HFF-Myc (cell line): ENCODE results near the gene MPPED2.

ENCODE experiments used
- DNase-seq: peaks from one replicate; pipeline ENCODE4 v3.0.0-alpha.2; 2011; ENCODE audit warnings: low read depth; ENCODE audit errors: extremely low read depth
- H3K4me3 ChIP-seq: replicated peaks from 2 replicates; pipeline ENCODE4 v1.5.1; 2011; ENCODE audit warnings: low read depth, mild to moderate bottlenecking, control low read depth, low read length
- CTCF ChIP-seq: IDR thresholded peaks from 2 replicates; pipeline ENCODE4 v1.5.1; 2012; ENCODE audit warnings: mild to moderate bottlenecking, low read depth, low read length, control low read depth; ENCODE audit errors: missing control alignments

The MPPED2 gene

DNA sequence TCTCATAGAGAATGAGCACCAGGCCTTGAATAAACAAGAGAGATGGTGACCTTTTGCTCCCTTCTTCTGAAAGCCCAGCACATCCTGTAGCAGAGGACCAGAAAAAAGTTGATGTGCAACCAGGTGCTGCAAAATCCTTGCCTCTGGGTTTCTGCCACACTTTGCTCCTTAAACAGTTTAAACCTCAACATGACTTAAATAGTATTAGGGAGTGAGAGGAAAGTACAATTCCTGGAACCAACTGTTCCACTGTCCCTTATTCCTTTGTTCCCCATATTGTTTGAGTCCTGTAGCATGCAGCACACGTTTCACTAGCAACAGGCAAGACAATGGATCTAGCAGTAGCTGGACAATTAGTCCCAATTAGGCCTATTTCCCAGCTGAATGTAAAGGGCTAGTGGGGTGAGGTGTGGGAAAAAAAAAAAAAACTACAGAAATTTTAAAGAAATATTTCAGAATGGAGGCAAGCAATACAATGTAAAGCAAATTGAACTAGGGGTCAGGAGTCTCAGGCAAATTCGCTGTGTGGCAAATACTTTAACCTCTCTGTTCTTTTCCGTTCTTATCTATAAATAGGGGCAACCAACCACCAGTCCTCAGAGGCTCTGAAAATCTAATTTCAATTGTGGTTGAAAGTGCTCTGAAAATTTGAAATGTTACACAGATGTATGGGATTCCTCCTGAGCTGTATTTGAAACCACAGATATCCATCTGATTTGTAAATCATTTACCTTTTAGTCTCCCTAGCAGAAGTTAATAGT, 6.6 kb downstream of the MPPED2 start:
- TF ChIP-seq CTCF, result no peak
- no peak overlapping the region for H3K4me3 ChIP-seq
- no peak for DNase-seq

GRCh38 chr11:30578406-30578805, 7.7 kb downstream of the MPPED2 start:
- TF ChIP-seq CTCF, result no peak
- DNase-seq, result no peak
- H3K4me3 ChIP-seq, result no peak overlapping the region

DNA sequence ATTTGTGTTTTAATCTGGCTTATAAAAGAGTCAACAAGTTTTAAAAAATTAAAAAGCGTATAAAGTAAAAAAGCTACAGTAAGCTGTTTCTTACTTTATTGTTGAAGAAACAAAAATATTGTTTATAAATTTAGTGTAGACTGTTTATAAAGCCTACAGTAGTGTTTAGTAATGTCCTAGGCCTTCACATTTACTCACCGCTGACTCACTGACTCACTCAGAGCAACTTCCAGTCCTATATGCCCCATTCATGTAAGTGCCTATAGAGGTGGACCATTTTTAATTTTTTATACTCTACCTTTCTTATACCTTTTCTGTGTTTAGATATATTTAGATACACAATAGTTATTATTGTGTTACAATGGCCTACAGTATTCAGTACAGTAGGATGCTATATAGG, 12.2 kb downstream of the MPPED2 start:
- DNase-seq, result no peak
- no peak for TF ChIP-seq CTCF
- H3K4me3 ChIP-seq, result no peak overlapping the region

- TF ChIP-seq CTCF, result no peak
- no peak overlapping the region for H3K4me3 ChIP-seq
- no peak for DNase-seq
Observed at GRCh38 chr11:30568931-30569330, 17.2 kb downstream of the MPPED2 start.

DNA sequence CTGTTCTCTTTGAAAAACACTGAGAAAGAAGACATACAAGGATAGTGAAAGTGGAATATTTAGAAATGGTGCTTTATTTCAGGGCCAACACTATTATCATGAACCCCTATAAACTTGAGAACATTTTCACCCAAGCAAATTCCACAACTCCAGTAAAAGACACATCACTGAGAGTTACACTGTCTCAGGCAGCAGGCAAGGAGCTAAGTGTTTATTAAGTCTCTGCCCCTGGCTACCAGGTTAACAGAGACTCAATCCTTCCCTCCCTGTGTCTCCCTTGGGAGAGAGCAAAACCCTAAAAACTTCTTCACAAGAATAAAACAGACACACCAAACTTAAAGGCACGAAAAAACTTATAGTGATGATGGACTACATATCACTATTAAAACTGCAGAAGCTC, 18.5 kb downstream of the MPPED2 start:
- no peak overlapping the region for H3K4me3 ChIP-seq
- no peak for DNase-seq
- TF ChIP-seq CTCF, result no peak

DNA sequence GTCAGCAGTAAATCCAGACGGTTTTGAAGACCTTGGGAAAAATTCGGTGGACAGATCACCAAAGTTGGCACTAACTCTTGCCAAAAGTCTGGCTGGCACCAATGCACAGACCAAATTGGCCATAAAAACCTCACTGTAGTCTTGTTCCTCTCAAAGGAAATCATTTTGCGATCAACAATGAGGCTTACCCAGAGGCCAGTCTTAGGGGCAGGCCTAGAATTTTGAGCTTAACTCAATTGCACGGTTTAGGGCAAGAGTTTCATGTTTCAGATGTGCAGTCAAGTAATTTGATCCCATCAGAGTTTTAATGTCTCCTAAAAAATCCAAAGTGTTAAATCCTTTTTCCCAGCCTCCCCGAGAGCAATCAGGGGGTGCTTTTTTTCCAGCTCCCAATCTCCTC, 19.0 kb downstream of the MPPED2 start:
- no peak overlapping the region for H3K4me3 ChIP-seq
- TF ChIP-seq CTCF, result no peak
- no peak for DNase-seq

GRCh38 chr11:30566482-30566881, 19.7 kb downstream of the MPPED2 start:
- no peak for TF ChIP-seq CTCF
- DNase-seq, result no peak
- no peak overlapping the region for H3K4me3 ChIP-seq
